WTC11 (cell line): ENCODE data around the gene EHD3.

Source experiments
- CREB1 ChIP-seq: sonication (generic); formaldehyde crosslinking; IDR thresholded peaks from 2 replicates; pipeline ENCODE4 v1.8.0; 2023; ENCODE audit warnings: mild to moderate bottlenecking, missing genetic modification reagents
- CTCF ChIP-seq: fragments of 200-600 bp; IDR thresholded peaks from 2 replicates; pipeline ENCODE4 v1.8.0; 2022; ENCODE audit warnings: antibody characterized with exemption
- HMGXB4 ChIP-seq: sonication (generic); formaldehyde crosslinking; IDR thresholded peaks from 2 replicates; pipeline ENCODE4 v1.8.1; 2023; ENCODE audit warnings: mild to moderate bottlenecking, moderate library complexity, missing genetic modification reagents
- MAX ChIP-seq: sonication (generic); formaldehyde crosslinking; IDR thresholded peaks from 2 replicates; pipeline ENCODE4 v1.8.0; 2022; ENCODE audit warnings: mild to moderate bottlenecking, missing genetic modification reagents
- NR3C1 ChIP-seq: sonication (generic); formaldehyde crosslinking; conservative IDR thresholded peaks from 2 replicates; pipeline ENCODE4 v1.8.1; 2023; ENCODE audit warnings: low read depth, mild to moderate bottlenecking, missing genetic modification reagents
- SP1 ChIP-seq: sonication (generic); formaldehyde crosslinking; conservative IDR thresholded peaks from 2 replicates; pipeline ENCODE4 v1.8.1; 2022; ENCODE audit warnings: missing genetic modification reagents
- USF2 ChIP-seq: sonication (generic); formaldehyde crosslinking; IDR thresholded peaks from 2 replicates; pipeline ENCODE4 v1.8.1; 2023; ENCODE audit warnings: mild to moderate bottlenecking, missing genetic modification reagents, moderate library complexity
- ZSCAN18 ChIP-seq: fragments of 250-450 bp; sonication (Bioruptor Pico); IDR thresholded peaks from 2 replicates; pipeline ENCODE4 v2.1.2; 2022; ENCODE audit warnings: mild to moderate bottlenecking, moderate library complexity

- no peak for TF ChIP-seq CTCF
- TF ChIP-seq MAX (CRISPR knock-in tag), result no peak
- no peak for TF ChIP-seq ZSCAN18
- TF ChIP-seq NR3C1 (CRISPR knock-in tag), result no peak
- TF ChIP-seq HMGXB4 (CRISPR knock-in tag), result no peak
- TF ChIP-seq SP1, result no peak
- TF ChIP-seq CREB1 (CRISPR knock-in tag), result no peak
- no peak for TF ChIP-seq USF2
These were observed 37.3 kb upstream of the EHD3 start for GRCh38 chr2:31196622-31197021.
